H9 (cell line): Measurements from ENCODE around the gene GRM1. TPM values are rescaled to one million over a fixed set of nuclear protein-coding genes. Genes with fewer than 3 reads are reported as not detected.

ENCODE experiments used
- DNase-seq: peaks from one replicate; pipeline ENCODE4 v3.0.0-alpha.2; 2017
- H2AFZ ChIP-seq: one replicate; pipeline ENCODE4 v1.6.1; 2013; ENCODE audit warnings: mild to moderate bottlenecking, low read length, control low read depth, moderate library complexity
- H2AK5ac ChIP-seq: 2 replicates; pipeline ENCODE4 v1.6.1; 2013; ENCODE audit warnings: low read length, control low read depth, mixed read lengths; ENCODE audit not compliant: insufficient read length
- H2BK120ac ChIP-seq: one replicate; pipeline ENCODE4 v1.6.1; 2013; ENCODE audit warnings: low read depth, mild to moderate bottlenecking, low read length, control low read depth, inconsistent platforms; ENCODE audit not compliant: poor library complexity, severe bottlenecking
- H2BK12ac ChIP-seq: 2 replicates; pipeline ENCODE4 v1.6.1; 2013; ENCODE audit warnings: low read length, control low read depth, mixed read lengths, low read depth; ENCODE audit not compliant: insufficient read length
- H2BK15ac ChIP-seq: 2 replicates; pipeline ENCODE4 v1.6.1; 2013; ENCODE audit warnings: low read depth, low read length, control low read depth
- H2BK20ac ChIP-seq: one replicate; pipeline ENCODE4 v1.6.1; 2013; ENCODE audit warnings: low read depth, mild to moderate bottlenecking, low read length, control low read depth, inconsistent platforms; ENCODE audit not compliant: poor library complexity, severe bottlenecking
- H2BK5ac ChIP-seq: 2 replicates; pipeline ENCODE4 v1.6.1; 2013; ENCODE audit warnings: low read length, control low read depth, mixed read lengths; ENCODE audit not compliant: insufficient read length
- H3K14ac ChIP-seq: 2 replicates; pipeline ENCODE4 v1.6.1; 2013; ENCODE audit warnings: low read length, control low read depth; ENCODE audit not compliant: insufficient read depth
- H3K18ac ChIP-seq: 2 replicates; pipeline ENCODE4 v1.6.1; 2013; ENCODE audit warnings: low read depth, mild to moderate bottlenecking, mixed read lengths, low read length, control low read depth; ENCODE audit not compliant: insufficient read length
- H3K23ac ChIP-seq: 2 replicates; pipeline ENCODE4 v1.6.1; 2013; ENCODE audit warnings: low read length, control low read depth, mixed read lengths, low read depth; ENCODE audit not compliant: insufficient read length
- H3K23me2 ChIP-seq: 2 replicates; pipeline ENCODE4 v1.6.1; 2013; ENCODE audit warnings: low read depth, mild to moderate bottlenecking, mixed read lengths, low read length, control low read depth; ENCODE audit not compliant: insufficient read length, poor library complexity, severe bottlenecking
- H3K27ac ChIP-seq: 2 replicates; pipeline ENCODE4 v1.5.1; 2013; ENCODE audit warnings: low read length, control low read depth, mixed read lengths, low read depth; ENCODE audit not compliant: insufficient read length
- H3K27me3 ChIP-seq: 2 replicates; pipeline ENCODE4 v1.6.1; 2013; ENCODE audit warnings: low read length, control low read depth, inconsistent platforms; ENCODE audit not compliant: insufficient read depth
- H3K4ac ChIP-seq: 2 replicates; pipeline ENCODE4 v1.6.1; 2013; ENCODE audit warnings: low read depth, mild to moderate bottlenecking, control low read depth, inconsistent platforms, low read length, moderate library complexity
- H3K4me1 ChIP-seq: 2 replicates; pipeline ENCODE4 v1.6.1; 2013; ENCODE audit warnings: low read length, control low read depth, inconsistent platforms; ENCODE audit not compliant: insufficient read depth
- H3K4me2 ChIP-seq: 2 replicates; pipeline ENCODE4 v1.6.1; 2013; ENCODE audit warnings: low read length, control low read depth, mixed read lengths; ENCODE audit not compliant: insufficient read length, insufficient read depth
- H3K56ac ChIP-seq: 2 replicates; pipeline ENCODE4 v1.6.1; 2013; ENCODE audit warnings: low read depth, mild to moderate bottlenecking, mixed read lengths, low read length, control low read depth; ENCODE audit not compliant: insufficient read length
- H3K79me1 ChIP-seq: 2 replicates; pipeline ENCODE4 v1.6.1; 2013; ENCODE audit warnings: low read depth, mild to moderate bottlenecking, moderate library complexity, low read length, control low read depth, inconsistent platforms; ENCODE audit not compliant: insufficient read depth, poor library complexity, severe bottlenecking
- H3K79me2 ChIP-seq: 2 replicates; pipeline ENCODE4 v1.6.1; 2013; ENCODE audit warnings: low read length, control low read depth, inconsistent platforms; ENCODE audit not compliant: insufficient read depth
- H3K9ac ChIP-seq: 2 replicates; pipeline ENCODE4 v1.6.1; 2013; ENCODE audit warnings: low read length, control low read depth, mixed read lengths; ENCODE audit not compliant: insufficient read length; ENCODE audit errors: extremely low read depth
- H3K9me3 ChIP-seq: one replicate; pipeline ENCODE4 v1.6.1; 2013; ENCODE audit warnings: low read depth, low read length, inconsistent platforms; ENCODE audit not compliant: control insufficient read depth
- H3T11ph ChIP-seq: one replicate; pipeline ENCODE4 v1.6.1; 2013; ENCODE audit warnings: mild to moderate bottlenecking, low read length, control low read depth, inconsistent platforms
- H4K20me1 ChIP-seq: one replicate; pipeline ENCODE4 v1.6.1; 2013; ENCODE audit not compliant: control insufficient read depth, insufficient read length, insufficient read depth
- H4K5ac ChIP-seq: 2 replicates; pipeline ENCODE4 v1.6.1; 2013; ENCODE audit warnings: low read depth, mild to moderate bottlenecking, mixed read lengths, low read length, control low read depth; ENCODE audit not compliant: insufficient read length
- H4K8ac ChIP-seq: replicated peaks from 2 replicates; pipeline ENCODE4 v1.6.1; 2013; ENCODE audit warnings: low read length, control low read depth, mixed read lengths, low read depth; ENCODE audit not compliant: insufficient read length
- H4K91ac ChIP-seq: 2 replicates; pipeline ENCODE4 v1.6.1; 2013; ENCODE audit warnings: low read depth, mild to moderate bottlenecking, moderate library complexity, mixed read lengths, low read length, control low read depth; ENCODE audit not compliant: insufficient read length
- H3K27ac Mint-ChIP-seq, 3 experiments: 2 replicates in 2 of 3; 3 replicates in 1 of 3; pipeline ENCODE4 v1.8.0; 2020 to 2021; ENCODE audit warnings: mixed read lengths in 3 of 3, mild to moderate bottlenecking in 1 of 3, moderate library complexity in 1 of 3
- H3K27me3 Mint-ChIP-seq: 2 replicates; pipeline ENCODE4 v1.8.0; 2021; ENCODE audit warnings: low read depth, mild to moderate bottlenecking, moderate library complexity, mixed read lengths
- H3K36me3 Mint-ChIP-seq, 3 experiments: 2 replicates in 2 of 3; 3 replicates in 1 of 3; pipeline ENCODE4 v1.8.0; 2020 to 2021; ENCODE audit warnings: low read depth in 3 of 3, mixed read lengths in 3 of 3; ENCODE audit not compliant: insufficient read depth in 1 of 3
- H3K4me1 Mint-ChIP-seq, 2 experiments: 2 replicates each; pipeline ENCODE4 v1.8.0; 2020; ENCODE audit warnings: mixed read lengths in 2 of 2
- H3K4me3 Mint-ChIP-seq, 2 experiments: 2 replicates in 1 of 2; 3 replicates in 1 of 2; pipeline ENCODE4 v1.8.0; 2020 to 2021; ENCODE audit warnings: mild to moderate bottlenecking in 2 of 2, mixed read lengths in 2 of 2, moderate library complexity in 1 of 2
- H3K9me3 Mint-ChIP-seq, 2 experiments: 2 replicates in 1 of 2; 3 replicates in 1 of 2; pipeline ENCODE4 v1.8.0; 2020; ENCODE audit warnings: mild to moderate bottlenecking in 2 of 2, mixed read lengths in 2 of 2, moderate library complexity in 1 of 2
- CTCF ChIP-seq: fragments of 200-600 bp; sonication (generic); conservative IDR thresholded peaks from 3 replicates; pipeline ENCODE4 v1.8.0; 2021; ENCODE audit warnings: antibody characterized with exemption, mild to moderate bottlenecking
- WGBS: extraction: QIAGEN DNeasy Blood & Tissue Kit; methylation state at CpG from one replicate; pipeline ENCODE4 v1.1.7; 2013; ENCODE audit warnings: missing lambda C conversion rate, low lambda C conversion rate, mixed read lengths; ENCODE audit not compliant: insufficient read length; ENCODE audit errors: extremely low coverage; 5-methylcytosine and 5-hydroxymethylcytosine counted together
- total RNA-seq: library from RNA; stranded (reverse); gene quantifications from 2 replicates; pipeline ENCODE4 v1.2.1, GENCODE V29; 2021

The GRM1 gene
- total RNA-seq, 1 experiment from 2014 or later, result 0.39 TPM

GRCh38 chr6:146028252-146028795 lies 538 bp upstream of the GRM1 start:
- no peak overlapping the region for H3K9ac ChIP-seq
- Mint-ChIP-seq H3K4me3 (peak overlapping the region; percentile 72 to 87), H3K27ac (no peak overlapping the region), H3K27me3 (peaks cover 38% of the 10 kb centered on the region), H3K9me3 (no peaks in the 10 kb centered on the region; a peak in 1 of 5 replicates), H3K36me3 (no peaks in the 10 kb centered on the region), H3K4me1 (peaks cover 18 to 19% of the 10 kb centered on the region in 2 experiments)
- H4K5ac ChIP-seq, result no peak overlapping the region
- H2BK5ac ChIP-seq, result no peak overlapping the region
- H4K20me1 ChIP-seq, result no peaks in the 10 kb centered on the region
- H2BK20ac ChIP-seq, result no peak overlapping the region
- H2BK120ac ChIP-seq, result no peak overlapping the region
- H3K9me3 ChIP-seq, result no peaks in the 10 kb centered on the region
- peak; percentile 82 for DNase-seq
- no peak overlapping the region for H2BK15ac ChIP-seq
- H3K4me2 ChIP-seq, result peak overlapping the region; percentile 99
- no peaks in the 10 kb centered on the region for H3K4me1 ChIP-seq
- no peak overlapping the region for H3K23ac ChIP-seq
- H3K23me2 ChIP-seq, result peaks cover 22% of the 10 kb centered on the region
- no peak overlapping the region for H3T11ph ChIP-seq
- H2BK12ac ChIP-seq, result no peak overlapping the region
- H3K27ac ChIP-seq, result no peak overlapping the region
- H3K14ac ChIP-seq, result no peak overlapping the region
- no peaks in the 10 kb centered on the region for H3K79me1 ChIP-seq
- H4K8ac ChIP-seq, result no peak overlapping the region
- H4K91ac ChIP-seq, result no peak overlapping the region
- H3K4ac ChIP-seq, result no peak overlapping the region
- no CpG with 5 or more reads among the region's 19 CpGs for WGBS
- no peak overlapping the region for H2AK5ac ChIP-seq
- no peak overlapping the region for H3K56ac ChIP-seq
- H3K79me2 ChIP-seq, result no peaks in the 10 kb centered on the region
- no peak overlapping the region for H2AFZ ChIP-seq
- no peak for TF ChIP-seq CTCF
- H3K18ac ChIP-seq, result no peak overlapping the region
- H3K27me3 ChIP-seq, result peaks cover 6% of the 10 kb centered on the region
